ENCODE results near the gene ASAP2. TPM values are rescaled to one million over a fixed set of nuclear protein-coding genes. Genes with fewer than 3 reads are reported as not detected.

The ASAP2 gene
- total and polyA plus RNA-seq, 9 of the 15 experiments (the other 6 are each of a cell fraction or from before 2014, with no cell fraction given): 0.06 to 4.3 (median 3.1) TPM

DNA sequence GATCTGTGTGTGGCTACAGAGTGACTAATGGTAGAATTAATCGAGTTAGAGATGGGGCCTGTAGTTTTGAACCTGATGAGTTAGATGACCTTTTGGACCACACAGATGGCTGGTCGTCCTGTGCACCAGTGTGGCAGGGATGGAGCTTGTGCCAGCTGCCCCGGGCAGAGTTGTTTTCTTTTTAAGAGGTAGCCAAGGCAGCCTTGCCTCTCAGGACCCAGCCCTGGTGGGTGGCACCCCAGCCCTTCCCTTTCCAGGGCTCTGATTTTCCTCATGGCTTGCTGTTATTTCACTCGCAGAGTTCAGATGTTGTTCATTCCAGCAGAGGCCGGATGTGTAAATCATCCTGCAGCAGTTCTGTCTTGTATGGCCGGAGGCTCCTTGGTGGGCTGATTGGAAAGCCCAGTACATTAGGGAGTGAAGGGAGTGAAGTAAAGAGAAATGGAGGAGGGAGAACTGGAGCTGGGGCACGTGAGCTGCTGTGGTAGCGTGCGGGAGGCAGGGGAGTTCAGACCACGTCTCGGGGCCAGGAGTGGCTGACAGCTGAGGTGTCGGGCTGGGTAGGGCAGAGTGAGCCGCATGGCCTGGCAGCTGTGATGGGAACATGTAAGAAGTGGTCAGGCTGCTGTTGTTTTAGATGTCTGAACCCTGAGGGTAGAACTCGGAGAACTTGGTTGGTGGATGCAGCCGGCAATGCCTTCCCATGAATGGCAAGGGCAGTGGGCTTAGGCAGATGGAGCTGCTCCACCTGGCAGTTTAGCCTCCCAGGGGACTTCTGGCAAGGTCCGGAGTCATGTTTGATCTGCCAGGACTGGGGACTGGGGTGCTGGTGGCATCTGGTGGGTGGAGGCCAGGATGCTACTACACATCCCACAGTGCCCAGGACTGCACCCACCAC, 28.8 kb downstream of the ASAP2 start:
- no TSS peak for BruUV-seq (replicated peaks)
- no peaks in the 10 kb centered on the region for H3K9me3 ChIP-seq (replicated peaks; ENCODE audit: control insufficient read depth, insufficient read depth, low read depth, low read length)
- peaks cover 4% of the 10 kb centered on the region; the same call in 1 of the 2 replicates for H4K20me1 ChIP-seq (replicated peaks; ENCODE audit: control insufficient read depth, insufficient read depth, low read length)
- intact Hi-C loops (cut with micrococcal nuclease): no loop called here
- in situ Hi-C loops (cut with MboI): no loop called here
- H3K36me3 ChIP-seq (ENCODE audit: control insufficient read depth, insufficient read depth, low read length): no peaks in the 10 kb centered on the region
- H3K9ac ChIP-seq (ENCODE audit: insufficient read depth in 1 of 2, low read depth in 2 of 2, low read length in 2 of 2): 0 out of 4 replicates have a peak overlapping the region, but pooled peaks of 1 of the 2 experiments have one; percentile 27
- peaks cover 6 to 25% of the 10 kb centered on the region in 2 experiments for H3K27me3 ChIP-seq (ENCODE audit: control insufficient read depth in 2 of 2, insufficient read depth in 2 of 2, low read length in 2 of 2)
- WGBS (ENCODE audit: insufficient coverage, low coverage, missing lambda C conversion rate): 68% methylated on average over 15 of the region's 16 CpGs
- H3K4me2 ChIP-seq (ENCODE audit: insufficient read depth, low read length): peak overlapping the region; percentile 28
- no peaks in the 10 kb centered on the region; the same call in 2 of the 3 replicates for H3K79me2 ChIP-seq (ENCODE audit: control insufficient read depth, insufficient read depth, low read length)
- peak overlapping the region; percentile 59; the same call in 2 of the 3 replicates for H3K27ac ChIP-seq (ENCODE audit: extremely low read depth, low read depth, low read length)
- no peak for ATAC-seq
- ChIA-PET POLR2A (interaction anchor here (0.6 to 2.8 kb wide), 4 partner anchors 10 to 177 kb away, joined by 3 to 9 read pairs (median 4); no protein-coding TSS in a partner anchor), CTCF (ENCODE audit: low intra/inter-chr PET ratio) (no interaction called here)
- no peak for DNase-seq (ENCODE audit: extremely low read depth in 1 of 4, low spot score in 3 of 4)
- peaks cover 8 to 26% of the 10 kb centered on the region in 2 experiments for H3K4me1 ChIP-seq (replicated peaks in 1 of 2; ENCODE audit: control insufficient read depth in 2 of 2, insufficient read depth in 2 of 2, low read length in 2 of 2)
- no peaks in the 10 kb centered on the region for H3K9me1 ChIP-seq (ENCODE audit: control insufficient read depth, insufficient read depth, low read length)
- H2AFZ ChIP-seq (ENCODE audit: low read depth, low read length): 0 out of 2 replicates have a peak overlapping the region, but pooled peaks have one; percentile 42
- no peak overlapping the region for H3K4me3 ChIP-seq
- FAIRE-seq: no peak
- 0 out of 2 replicates have a peak, but pooled peaks have one; percentile 40 for TF ChIP-seq GATA2 (CRISPR knock-in tag; IDR thresholded peaks at IDR 0.05)
- no peak for TF ChIP-seq TEAD1 (CRISPR knock-in tag; IDR thresholded peaks at IDR 0.05)
- TF ChIP-seq ZNF134 (CRISPR knock-in tag; conservative IDR thresholded peaks at IDR 0.05): no peak
- TF ChIP-seq NFE2 (IDR thresholded peaks at IDR 0.05; ENCODE audit: low read depth): no peak
- TF ChIP-seq CBX8 (IDR thresholded peaks at IDR 0.05; ENCODE audit: borderline replicate concordance, extremely low read depth, low read depth, low read length, poor library complexity, severe bottlenecking): no peak
- TF ChIP-seq, protein P1, sequence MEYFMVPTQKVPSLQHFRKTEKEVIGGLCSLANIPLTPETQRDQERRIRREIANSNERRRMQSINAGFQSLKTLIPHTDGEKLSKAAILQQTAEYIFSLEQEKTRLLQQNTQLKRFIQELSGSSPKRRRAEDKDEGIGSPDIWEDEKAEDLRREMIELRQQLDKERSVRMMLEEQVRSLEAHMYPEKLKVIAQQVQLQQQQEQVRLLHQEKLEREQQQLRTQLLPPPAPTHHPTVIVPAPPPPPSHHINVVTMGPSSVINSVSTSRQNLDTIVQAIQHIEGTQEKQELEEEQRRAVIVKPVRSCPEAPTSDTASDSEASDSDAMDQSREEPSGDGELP (CRISPR knock-in tag; IDR thresholded peaks at IDR 0.05; ENCODE audit: borderline replicate concordance): 0 out of 2 replicates have a peak, but pooled peaks have one; percentile 18
- TF ChIP-seq ZNF282 (CRISPR knock-in tag; IDR thresholded peaks at IDR 0.05): no peak
- TF ChIP-seq FOXM1 (IDR thresholded peaks at IDR 0.05; ENCODE audit: low read depth): no peak
- TF ChIP-seq FOXM1 (CRISPR knock-in tag; IDR thresholded peaks at IDR 0.05; ENCODE audit: low read depth): no peak
- no peak for TF ChIP-seq ZBED1 (IDR thresholded peaks at IDR 0.05)
- no peak for TF ChIP-seq NCOR1 (IDR thresholded peaks at IDR 0.05)
- no peak for TF ChIP-seq HNRNPL (IDR thresholded peaks at IDR 0.05; ENCODE audit: low read depth, low read length)
- TF ChIP-seq MTA3 (IDR thresholded peaks at IDR 0.05; ENCODE audit: borderline replicate concordance): no peak
- no peak for TF ChIP-seq HCFC1 (IDR thresholded peaks at IDR 0.05; ENCODE audit: low read depth, low read length)
- no peak for TF ChIP-seq ZNF12 (CRISPR knock-in tag; IDR thresholded peaks at IDR 0.05)
- TF ChIP-seq FOXJ2 (tag; IDR thresholded peaks at IDR 0.05): no peak
- no peak for TF ChIP-seq BRF1 (IDR thresholded peaks at IDR 0.05; ENCODE audit: borderline replicate concordance, extremely low read depth, insufficient read length)
- no peak for TF ChIP-seq BRCA1 (IDR thresholded peaks at IDR 0.05)
- 0 out of 2 replicates have a peak, but pooled peaks have one; percentile 52 for TF ChIP-seq BRCA1 (CRISPR knock-in tag; IDR thresholded peaks at IDR 0.05)
